ENCODE results near the gene RERE. TPM values are rescaled to one million over a fixed set of nuclear protein-coding genes. Genes with fewer than 3 reads are reported as not detected.

The RERE gene
- total RNA-seq, 1 experiment from 2014 or later = 217 TPM

GRCh38 chr1:8676072-8676471 lies 141.4 kb downstream of the RERE start:
- no TSS peak for BruUV-seq (replicated peaks)
- in situ Hi-C loops (cut with HindIII; ENCODE audit: low pct_unique_long_range_greater_than_20kb, low sequenced_read_pairs) (no loop called here), intact Hi-C loops (cut with micrococcal nuclease; ENCODE audit: unreplicated experiment) (no loop called here)
- Histone ChIP-seq H3K27ac (ENCODE audit: low read length) (no peak overlapping the region), H3K9me3 (ENCODE audit: control insufficient read depth, insufficient read depth, low read depth, low read length) (no peaks in the 10 kb centered on the region), H3K4me1 (ENCODE audit: control insufficient read depth, insufficient read depth, low read length) (peaks cover 68% of the 10 kb centered on the region), H3K4me3 (ENCODE audit: low read depth in 2 of 2, low read length in 2 of 2) (no peak overlapping the region), H3K36me3 (ENCODE audit: control insufficient read depth, insufficient read depth, low read length) (no peaks in the 10 kb centered on the region), H3K27me3 (ENCODE audit: control insufficient read depth, insufficient read depth, low read length) (no peaks in the 10 kb centered on the region)
- DNase-seq (ENCODE audit: low read depth, low spot score) (no peak), ATAC-seq (no peak)
- ChIA-PET CTCF (interaction anchor here (0.7 kb wide), 1 partner anchor 34 kb away, joined by 3 read pairs; no protein-coding TSS in a partner anchor), POLR2A (no interaction called here)
- TF ChIP-seq TCF7L2 (IDR thresholded peaks at IDR 0.05; ENCODE audit: low read depth, low read length) (no peak), REST (IDR thresholded peaks at IDR 0.05; ENCODE audit: insufficient read depth in 1 of 2, low read depth in 2 of 2, low read length in 1 of 2) (no peak), SIN3A (IDR thresholded peaks at IDR 0.05; ENCODE audit: borderline replicate concordance, insufficient read depth, low read depth, low read length) (no peak), POLR2AphosphoS5 (IDR thresholded peaks at IDR 0.05; ENCODE audit: low read depth, low read length) (no peak), CTCF (IDR thresholded peaks at IDR 0.05) (no peak)

- no TSS peak for BruUV-seq (replicated peaks)
- H3K36me3 ChIP-seq (ENCODE audit: control insufficient read depth, insufficient read depth, low read length) = no peaks in the 10 kb centered on the region
- no peaks in the 10 kb centered on the region for H3K9me3 ChIP-seq (ENCODE audit: control insufficient read depth, insufficient read depth, low read depth, low read length)
- TF ChIP-seq TCF7L2 (IDR thresholded peaks at IDR 0.05; ENCODE audit: low read depth, low read length) (no peak), SIN3A (IDR thresholded peaks at IDR 0.05; ENCODE audit: borderline replicate concordance, insufficient read depth, low read depth, low read length) (no peak), REST (IDR thresholded peaks at IDR 0.05; ENCODE audit: insufficient read depth in 1 of 2, low read depth in 2 of 2, low read length in 1 of 2) (no peak), CTCF (IDR thresholded peaks at IDR 0.05) (no peak), POLR2AphosphoS5 (IDR thresholded peaks at IDR 0.05; ENCODE audit: low read depth, low read length) (no peak)
- ChIA-PET CTCF (no interaction called here), POLR2A (interaction anchor here (0.6 kb wide), 1 partner anchor 26 kb away, joined by 3 read pairs; no protein-coding TSS in a partner anchor)
- no peak overlapping the region for H3K4me3 ChIP-seq (ENCODE audit: low read depth in 2 of 2, low read length in 2 of 2)
- H3K27ac ChIP-seq (ENCODE audit: low read length) = peak overlapping the region; percentile 41
- in situ Hi-C loops (cut with HindIII; ENCODE audit: low pct_unique_long_range_greater_than_20kb, low sequenced_read_pairs) (no loop called here), intact Hi-C loops (cut with micrococcal nuclease; ENCODE audit: unreplicated experiment) (no loop called here)
- DNase-seq (ENCODE audit: low read depth, low spot score) (no peak), ATAC-seq (no peak)
- H3K27me3 ChIP-seq (ENCODE audit: control insufficient read depth, insufficient read depth, low read length) = no peaks in the 10 kb centered on the region
- H3K4me1 ChIP-seq (ENCODE audit: control insufficient read depth, insufficient read depth, low read length) = peaks cover 69% of the 10 kb centered on the region
Measured at GRCh38 chr1:8674912-8675311, 142.5 kb downstream of the RERE start.

Measured in Panc1 (cell line).